ENCODE data around the gene EFEMP2.

The EFEMP2 gene

DNA sequence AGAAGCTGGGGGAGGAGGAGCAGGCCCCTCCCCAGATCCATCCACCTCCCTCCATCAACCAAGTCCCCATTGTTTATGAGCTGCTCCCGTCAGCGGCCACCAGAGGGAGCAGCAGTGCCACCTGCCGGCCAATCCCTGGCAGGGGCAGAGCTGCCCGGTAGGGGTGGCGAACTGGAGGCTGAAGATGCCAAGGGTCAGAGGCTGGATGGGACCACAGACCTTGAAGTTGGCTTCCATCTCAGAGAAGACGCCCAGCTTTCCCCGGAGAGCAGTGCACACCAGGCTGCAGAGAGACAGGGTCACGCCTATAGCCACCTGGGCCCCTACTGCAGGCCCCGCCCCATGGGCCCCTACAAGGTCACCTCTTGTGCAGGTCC, 12.1 kb upstream of the EFEMP2 start:
- DNase-seq = peak; percentile 50 to 74

DNA sequence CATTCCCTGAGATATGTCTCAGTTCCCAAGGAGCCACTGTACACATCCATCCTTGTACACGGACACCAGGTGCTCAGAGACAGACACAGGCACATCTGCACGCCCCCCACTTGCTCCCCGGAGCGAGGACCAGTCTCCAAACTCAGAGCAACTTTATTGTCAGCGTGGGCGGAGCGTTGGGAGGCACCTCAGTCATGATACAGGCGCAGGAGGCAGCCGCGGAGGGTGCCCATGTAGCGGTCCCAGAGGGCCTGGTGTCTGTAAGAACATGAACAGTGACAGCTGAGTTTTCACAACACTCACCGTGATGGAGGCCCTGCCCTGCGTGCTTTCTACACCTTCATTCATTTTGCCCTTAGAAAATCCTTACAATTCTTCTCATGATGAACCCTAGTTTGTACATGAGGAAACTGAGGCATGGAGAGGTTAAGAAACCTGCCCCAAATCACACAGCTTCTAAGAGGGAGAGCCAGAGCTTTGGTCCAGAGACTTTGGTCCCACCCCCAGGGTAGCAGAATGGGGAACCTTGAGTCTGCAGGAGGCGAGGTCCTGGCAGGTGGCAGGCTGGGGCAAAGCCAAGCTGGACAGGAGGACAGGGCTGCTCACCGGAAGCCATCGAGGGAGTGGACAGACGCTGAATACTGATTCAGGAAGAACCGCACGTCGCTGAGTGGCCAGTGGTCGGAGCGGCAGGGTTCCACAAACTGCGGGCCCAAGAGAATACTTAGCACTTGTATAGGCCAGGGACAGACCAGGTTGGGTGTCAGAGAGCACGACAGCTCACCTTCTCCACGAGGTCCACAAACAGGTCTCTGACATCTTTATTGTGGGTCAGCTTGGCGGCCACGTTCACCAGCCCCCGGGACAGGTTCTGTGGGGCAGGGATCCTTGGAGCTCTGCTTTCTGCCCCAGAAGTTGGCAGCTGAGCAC, 11.5 kb upstream of the EFEMP2 start:
- no peak for DNase-seq

DNA sequence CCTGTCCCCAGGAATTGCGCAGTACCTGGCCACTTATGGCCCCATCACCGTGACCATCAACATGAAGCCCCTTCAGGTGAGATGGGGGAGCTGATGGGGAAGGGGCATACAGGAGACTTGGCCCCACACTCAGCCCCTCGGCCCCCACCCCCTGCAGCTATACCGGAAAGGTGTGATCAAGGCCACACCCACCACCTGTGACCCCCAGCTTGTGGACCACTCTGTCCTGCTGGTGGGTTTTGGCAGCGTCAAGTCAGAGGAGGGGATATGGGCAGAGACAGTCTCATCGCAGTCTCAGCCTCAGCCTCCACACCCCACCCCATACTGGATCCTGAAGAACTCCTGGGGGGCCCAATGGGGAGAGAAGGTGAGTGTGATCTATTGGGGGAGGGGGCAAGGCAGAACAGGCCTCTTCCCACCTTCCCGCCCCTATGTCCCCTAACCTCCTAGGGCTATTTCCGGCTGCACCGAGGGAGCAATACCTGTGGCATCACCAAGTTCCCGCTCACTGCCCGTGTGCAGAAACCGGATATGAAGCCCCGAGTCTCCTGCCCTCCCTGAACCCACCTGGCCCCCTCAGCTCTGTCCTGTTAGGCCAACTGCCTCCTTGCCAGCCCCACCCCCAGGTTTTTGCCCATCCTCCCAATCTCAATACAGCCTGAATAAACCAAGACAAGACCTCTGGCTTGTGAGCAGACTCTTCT, 10.6 kb upstream of the EFEMP2 start:
- no peak for DNase-seq

DNA sequence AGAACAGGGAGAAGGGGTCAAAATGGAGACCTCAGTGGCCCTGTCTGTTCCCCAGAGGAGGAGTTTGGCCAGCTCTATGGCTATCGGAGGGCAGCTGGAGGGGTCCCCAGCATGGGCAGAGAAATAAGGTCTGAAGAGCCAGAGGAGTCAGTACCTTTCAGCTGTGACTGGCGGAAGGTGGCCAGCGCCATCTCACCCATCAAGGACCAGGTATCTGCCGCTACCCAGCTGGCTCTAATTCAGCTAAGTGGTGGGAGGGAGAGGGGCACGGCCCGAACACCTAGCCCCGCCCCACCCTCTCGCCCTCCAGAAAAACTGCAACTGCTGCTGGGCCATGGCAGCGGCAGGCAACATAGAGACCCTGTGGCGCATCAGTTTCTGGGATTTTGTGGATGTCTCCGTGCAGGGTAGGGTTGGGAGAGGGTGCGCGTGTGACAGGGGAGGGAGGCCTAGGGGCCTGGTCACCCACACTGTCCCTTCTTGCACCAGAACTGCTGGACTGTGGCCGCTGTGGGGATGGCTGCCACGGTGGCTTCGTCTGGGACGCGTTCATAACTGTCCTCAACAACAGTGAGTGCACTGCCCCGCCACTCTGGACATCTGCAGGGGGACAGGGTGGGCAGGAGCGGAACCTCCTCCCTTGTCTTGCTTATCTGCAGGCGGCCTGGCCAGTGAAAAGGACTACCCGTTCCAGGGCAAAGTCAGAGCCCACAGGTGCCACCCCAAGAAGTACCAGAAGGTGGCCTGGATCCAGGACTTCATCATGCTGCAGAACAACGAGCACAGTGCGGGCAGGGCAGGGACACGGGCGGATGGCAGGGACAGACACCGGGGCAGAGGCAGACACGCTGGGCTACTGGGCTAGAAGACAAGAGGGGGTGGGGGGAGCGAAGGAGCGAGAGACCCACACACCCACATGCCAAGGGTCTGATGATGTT, 9.8 kb upstream of the EFEMP2 start:
- no peak for DNase-seq

GRCh38 chr11:65880844-65881421, 8.3 kb upstream of the EFEMP2 start:
- DNase-seq = no peak

DNA sequence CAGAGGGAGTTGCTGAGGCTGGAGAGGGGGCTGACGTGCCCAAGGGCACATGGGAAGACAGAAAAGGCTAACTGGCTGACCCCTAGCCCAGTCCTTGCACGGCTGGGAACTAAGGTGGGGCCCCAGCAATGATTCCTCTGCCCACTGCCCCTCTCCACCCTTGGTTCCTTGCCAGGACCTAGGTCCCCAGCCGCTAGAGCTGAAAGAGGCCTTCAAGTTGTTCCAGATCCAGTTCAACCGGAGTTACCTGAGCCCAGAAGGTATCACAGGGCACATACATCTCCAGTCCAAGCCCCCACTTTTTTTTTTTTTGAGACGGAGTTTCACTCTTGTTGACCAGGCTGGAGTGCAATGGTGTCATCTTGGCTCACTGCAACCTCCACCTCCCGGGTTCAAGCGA, 7.4 kb upstream of the EFEMP2 start:
- no peak for DNase-seq

DNA sequence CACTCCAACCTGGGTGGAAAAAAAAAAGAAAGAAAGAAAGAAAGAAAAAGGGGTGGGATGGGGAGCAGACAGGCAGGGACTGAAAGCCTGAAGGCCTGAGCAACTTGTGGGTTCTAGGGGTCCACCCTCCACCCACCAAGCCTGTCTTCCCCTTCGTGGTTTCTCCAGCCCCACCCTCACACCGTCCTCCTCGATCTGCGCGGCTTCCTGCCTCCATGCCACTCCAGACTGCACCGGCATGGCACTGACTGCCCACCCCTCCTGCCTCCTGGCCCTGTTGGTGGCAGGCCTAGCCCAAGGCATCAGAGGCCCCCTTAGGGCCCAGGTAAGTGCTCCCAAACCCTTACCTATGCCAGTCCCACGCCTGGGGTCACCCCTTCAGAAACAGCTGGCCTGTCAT, 7.0 kb upstream of the EFEMP2 start, which contains the start of gene CTSW:
TSS of gene CTSW (plus strand) at position 221 of the 400 bp plus-strand sequence. CDS start at position 239, 18 bp downstream.
- DNase-seq = no peak

GRCh38 chr11:65873318-65874156, 937 bp upstream of the EFEMP2 start:
- peak; percentile 84 to 91 for DNase-seq

DNA sequence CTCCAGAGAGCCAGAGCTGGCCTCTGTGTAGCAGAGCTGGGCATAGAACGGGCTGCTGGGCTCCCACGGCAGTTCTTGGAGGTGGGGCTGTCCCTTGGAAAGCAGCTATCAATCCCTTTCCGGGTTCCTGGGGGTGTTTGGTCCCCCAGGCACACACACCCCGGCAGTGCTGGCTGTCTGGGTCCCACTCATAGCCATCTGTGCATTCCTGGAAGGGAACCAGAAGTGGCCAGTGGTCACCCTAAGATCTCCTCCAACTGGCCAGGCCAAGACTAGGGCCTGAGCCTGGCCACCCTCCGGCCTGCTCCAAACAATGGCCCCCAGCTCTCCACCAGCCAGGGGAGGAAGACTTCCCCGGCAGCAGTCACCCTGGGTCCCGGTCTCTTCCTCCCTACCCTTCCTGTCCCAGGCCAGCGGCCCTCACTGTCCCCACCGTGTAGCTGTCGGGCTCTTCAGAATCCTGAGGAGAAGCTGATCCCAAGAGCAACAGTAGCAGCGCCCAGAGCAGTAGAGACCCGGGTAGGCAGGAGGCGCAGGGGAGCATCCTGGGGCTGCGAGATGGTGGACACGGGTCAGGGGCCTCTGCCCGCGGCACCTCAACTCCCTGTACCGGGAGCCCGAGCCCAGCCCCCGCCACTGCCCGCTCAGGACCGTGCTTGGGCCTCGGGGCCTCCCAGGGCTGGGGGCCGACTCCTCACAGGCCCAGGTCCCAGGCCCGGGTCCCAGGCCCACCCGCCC, 620 bp downstream of the EFEMP2 start:
- no peak for DNase-seq

- DNase-seq = no peak
Measured at GRCh38 chr11:65870706-65871681, 1.6 kb downstream of the EFEMP2 start.

GRCh38 chr11:65870307-65870658, 2.3 kb downstream of the EFEMP2 start:
- no peak for DNase-seq

DNA sequence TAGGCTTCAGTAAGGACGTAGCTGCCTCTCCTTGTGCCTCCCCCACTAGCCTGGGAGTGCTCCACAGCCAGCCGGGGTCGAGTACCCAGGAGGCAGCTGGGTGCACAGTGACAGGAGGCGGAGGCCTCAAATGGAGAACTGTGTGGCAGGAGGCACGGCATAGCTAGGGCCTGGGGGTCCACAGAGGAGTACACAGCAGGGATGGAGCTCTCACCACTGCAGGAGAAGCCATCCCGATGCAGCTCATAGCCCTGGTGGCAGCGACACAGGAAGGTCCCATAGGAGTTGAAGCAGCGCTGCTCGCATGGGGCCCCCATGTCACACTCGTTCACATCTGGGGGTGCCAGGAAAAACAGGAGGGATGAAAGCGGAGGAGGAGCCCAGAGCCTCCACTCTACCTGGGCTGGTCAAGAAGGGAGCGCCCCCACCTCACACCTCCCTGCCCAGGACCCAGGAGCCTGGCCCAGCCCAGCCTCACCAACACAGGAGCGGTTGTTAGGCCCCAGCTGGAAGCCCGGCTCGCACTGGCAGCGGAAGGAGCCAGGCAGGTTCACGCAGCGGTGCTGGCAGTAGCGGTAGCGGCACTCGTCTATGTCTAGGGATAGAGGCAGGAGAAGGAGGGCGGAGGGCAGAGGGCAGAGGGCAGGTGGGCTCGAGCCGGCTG, 2.8 kb downstream of the EFEMP2 start:
- DNase-seq = no peak

DNA sequence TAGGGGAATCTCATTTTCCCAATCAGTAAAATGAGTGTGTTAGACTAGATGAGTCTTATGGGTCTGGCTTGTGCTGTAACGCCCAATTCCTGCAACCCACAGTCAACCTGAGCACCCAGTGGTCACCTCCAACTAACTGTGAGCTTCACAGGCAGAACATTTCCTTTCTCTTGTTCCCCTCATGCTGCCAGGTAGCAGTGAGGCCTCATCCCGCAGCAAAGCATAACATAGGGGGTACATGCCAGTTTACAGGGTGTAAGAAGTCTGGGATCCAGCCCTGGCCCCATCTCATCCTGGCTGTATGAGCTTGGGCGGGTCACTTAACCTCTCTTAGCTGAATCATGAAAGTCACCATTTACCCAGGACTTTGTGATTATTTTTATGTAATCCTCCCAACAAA, 3.7 kb downstream of the EFEMP2 start:
- no peak for DNase-seq

- peak in 1 of 2 experiments; percentile 54 for DNase-seq
Measured at GRCh38 chr11:65868076-65868667, 4.4 kb downstream of the EFEMP2 start.

DNA sequence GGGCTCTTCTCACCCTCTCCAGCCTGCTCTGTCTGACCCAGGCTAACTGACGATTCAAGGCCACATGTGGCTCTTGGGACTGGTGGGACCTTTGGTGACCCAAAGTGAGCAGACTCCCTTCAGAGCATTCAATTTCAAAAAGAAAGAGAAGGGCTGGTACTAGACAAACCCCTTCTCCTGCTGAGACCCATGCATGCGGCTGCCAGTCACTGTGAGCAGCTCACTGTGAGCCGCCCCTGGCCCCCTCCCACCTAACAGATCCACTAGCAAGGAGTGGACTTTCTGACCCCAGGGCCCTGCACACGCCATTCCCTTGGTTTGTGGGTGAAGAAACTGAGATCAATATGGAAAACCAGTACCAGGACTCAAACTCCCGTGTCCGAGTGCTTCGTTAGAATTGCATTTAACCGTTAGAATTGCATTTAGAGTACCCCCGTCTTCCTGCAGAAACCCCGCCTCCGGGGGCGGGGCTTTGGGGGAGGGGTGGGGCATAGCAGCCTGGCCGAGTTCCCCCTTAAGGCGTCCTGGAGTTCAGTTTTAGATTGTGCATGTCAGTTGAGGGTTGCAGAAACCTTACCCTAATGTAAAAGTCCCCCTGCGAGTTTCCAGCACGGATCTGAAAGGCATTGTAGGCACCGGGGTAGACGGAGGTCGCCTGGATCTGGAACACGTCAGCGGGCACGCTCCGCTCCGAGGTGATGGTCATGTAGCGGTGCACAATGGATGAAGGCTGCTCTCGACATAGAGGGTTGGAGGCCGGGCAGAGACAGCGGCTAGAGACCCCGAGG, 5.1 kb downstream of the EFEMP2 start:
- DNase-seq = no peak

- no peak for DNase-seq
Measured at GRCh38 chr11:65866509-65867283, 5.9 kb downstream of the EFEMP2 start.
